NCI-H2107 (cell line): Measurements from ENCODE around the gene ISYNA1.
A peak's percentile ranks its signal among the peaks of the same experiment; 100 is the strongest.

Experiments used
- DNase-seq: peaks from one replicate; lab custom pipeline; 2025; lab: John Stamatoyannopoulos, UW

Gene ISYNA1

DNA sequence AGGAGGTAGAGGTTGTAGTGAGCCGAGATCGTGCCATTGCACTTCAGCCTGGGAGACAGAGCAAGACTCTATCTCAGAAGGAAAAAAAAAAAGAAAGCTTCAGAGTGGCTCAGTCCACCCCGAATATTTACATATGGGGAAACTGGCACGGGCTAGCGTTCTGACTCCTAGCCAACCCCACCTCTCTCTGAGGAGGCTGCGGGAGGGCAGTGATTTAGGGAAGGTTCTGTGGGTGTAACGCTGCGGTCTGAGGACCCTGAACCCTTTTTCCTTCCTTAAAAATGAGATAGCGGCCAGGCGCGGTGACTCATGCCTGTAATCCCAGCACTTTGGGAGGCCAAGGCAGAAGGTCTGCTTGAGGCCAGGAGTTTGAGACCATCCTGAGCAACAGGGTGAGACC is 45.5 kb downstream of the ISYNA1 start:
- DNase-seq = no peak

DNA sequence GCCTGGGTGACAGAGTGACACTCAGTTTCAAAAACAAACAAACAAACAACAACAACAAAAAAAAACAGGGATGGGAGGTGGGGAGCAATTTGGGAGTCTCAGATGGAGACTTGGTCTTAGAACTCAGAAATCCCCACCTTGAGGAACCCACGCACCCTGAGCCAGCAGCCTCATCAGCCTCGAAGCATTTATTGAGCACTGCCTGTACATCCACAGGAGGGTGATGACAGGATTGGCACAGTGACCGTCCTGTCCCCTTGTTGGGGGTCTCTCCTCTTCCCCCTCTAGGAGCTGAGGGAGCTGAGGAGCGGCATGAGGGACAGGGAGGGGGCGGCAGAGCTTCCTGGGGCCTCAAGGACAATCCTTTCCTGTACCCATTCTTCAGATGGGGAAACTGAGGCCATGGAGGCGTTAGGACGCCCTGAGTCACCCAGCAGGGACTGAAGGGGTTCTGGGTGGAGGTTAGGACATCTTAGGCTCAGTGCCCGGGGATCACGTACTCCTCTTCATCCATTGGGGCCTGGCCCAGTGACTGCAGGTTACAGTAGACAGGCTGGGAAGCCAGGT is 46.3 kb downstream of the ISYNA1 start:
- DNase-seq = no peak

DNA sequence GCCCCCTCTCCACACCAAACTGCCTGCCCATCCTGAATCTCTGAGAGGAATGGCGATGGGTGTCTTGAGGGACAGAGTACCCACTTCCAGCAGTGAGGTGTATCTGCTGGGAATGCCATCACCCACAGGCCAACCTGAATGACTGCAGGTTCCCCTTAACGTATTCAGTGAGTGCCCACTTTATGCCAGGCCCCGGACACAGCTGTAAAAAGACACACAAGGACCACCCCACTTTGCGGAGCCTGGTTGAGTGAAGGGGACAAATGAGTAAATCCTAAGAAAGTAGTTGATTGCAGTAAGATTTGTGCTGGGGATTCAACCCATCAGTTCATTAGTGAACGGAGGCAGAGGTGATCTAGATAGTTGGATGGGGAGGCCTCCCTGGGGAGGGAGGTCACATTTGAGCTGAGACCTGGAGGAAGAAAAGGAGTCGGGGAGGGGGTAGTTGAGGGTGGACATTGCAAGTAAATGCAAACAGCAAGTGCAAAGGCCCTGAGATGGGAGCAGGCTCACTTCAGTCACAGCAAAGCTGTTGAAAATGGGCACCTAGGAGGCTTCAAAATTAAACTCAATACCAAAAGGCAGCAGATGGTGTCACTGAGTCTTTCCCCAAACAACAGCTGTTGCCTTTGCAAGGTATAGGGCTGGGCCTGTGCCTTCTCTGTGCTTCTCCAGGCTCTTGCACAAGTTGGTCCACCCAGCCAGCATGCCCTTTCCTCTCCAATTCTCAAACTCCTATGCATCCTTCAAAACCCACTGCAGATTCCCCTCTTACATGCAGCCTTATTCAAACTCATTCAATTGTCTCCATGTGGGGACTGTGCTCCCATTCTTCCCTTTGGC is 47.6 kb downstream of the ISYNA1 start:
- DNase-seq = no peak

DNA sequence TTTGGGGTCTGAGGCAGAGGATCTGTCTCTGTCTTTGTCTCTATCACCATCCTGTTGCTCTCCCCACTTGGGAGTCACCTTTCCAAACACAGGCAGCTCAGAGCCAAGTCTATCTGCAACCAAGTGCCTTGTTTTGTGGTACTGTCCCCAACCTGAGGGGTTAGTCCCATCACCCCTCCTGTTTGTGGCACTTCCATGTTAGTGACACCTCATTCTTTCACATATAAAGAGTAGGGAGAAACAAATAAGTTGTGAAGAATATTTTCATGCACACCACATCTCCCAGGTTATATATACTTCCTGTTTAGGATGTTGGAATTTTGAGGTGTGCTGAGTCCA is 48.2 kb downstream of the ISYNA1 start:
- no peak for DNase-seq

DNA sequence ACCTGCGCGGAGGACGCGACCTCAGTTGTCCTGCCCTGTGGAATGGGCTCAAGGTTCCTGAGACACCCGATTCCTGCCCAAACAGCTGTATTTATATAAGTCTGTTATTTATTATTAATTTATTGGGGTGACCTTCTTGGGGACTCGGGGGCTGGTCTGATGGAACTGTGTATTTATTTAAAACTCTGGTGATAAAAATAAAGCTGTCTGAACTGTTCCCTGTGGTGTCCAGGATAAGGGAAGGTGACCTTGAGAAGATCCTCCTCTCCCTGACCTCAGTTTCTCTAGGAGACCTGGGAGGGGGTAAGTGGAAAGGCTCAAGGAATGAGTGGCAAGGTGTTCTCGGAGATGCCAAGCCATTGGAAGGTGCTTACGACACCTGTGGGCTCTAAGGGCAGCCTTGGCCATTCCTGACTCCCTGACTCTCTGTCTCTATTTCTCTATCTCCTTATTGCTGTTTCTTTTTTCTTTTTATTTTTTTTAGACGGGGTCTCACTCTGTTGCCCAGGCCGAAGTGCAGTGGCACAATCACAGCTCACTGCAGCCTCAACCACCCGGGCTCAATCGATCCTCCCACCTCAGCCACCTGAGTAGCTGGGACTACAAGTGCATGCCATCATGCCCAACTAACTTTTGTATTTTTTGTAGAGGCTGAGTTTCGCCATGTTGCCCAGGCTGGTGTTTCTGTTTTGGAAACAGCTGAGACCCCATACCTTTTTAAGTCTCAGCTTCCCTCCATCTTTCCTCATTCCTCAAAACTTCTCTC is 48.8 kb downstream of the ISYNA1 start:
- DNase-seq = no peak

DNA sequence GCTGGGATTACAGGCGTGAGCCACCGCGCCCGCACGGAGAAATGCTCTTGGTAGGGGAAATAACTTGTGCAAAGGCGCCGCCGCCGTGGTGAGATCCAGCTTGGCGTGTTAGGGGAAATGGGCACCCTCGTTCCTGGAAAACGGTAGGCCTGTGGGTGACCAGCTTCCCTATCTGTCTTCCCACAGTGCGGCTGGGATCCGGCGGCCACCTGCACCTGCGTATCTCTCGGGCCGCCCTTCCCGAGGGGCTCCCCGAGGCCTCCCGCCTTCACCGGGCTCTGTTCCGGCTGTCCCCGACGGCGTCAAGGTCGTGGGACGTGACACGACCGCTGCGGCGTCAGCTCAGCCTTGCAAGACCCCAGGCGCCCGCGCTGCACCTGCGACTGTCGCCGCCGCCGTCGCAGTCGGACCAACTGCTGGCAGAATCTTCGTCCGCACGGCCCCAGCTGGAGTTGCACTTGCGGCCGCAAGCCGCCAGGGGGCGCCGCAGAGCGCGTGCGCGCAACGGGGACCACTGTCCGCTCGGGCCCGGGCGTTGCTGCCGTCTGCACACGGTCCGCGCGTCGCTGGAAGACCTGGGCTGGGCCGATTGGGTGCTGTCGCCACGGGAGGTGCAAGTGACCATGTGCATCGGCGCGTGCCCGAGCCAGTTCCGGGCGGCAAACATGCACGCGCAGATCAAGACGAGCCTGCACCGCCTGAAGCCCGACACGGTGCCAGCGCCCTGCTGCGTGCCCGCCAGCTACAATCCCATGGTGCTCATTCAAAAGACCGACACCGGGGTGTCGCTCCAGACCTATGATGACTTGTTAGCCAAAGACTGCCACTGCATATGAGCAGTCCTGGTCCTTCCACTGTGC is 49.6 kb downstream of the ISYNA1 start:
- peak; percentile 76 for DNase-seq

DNA sequence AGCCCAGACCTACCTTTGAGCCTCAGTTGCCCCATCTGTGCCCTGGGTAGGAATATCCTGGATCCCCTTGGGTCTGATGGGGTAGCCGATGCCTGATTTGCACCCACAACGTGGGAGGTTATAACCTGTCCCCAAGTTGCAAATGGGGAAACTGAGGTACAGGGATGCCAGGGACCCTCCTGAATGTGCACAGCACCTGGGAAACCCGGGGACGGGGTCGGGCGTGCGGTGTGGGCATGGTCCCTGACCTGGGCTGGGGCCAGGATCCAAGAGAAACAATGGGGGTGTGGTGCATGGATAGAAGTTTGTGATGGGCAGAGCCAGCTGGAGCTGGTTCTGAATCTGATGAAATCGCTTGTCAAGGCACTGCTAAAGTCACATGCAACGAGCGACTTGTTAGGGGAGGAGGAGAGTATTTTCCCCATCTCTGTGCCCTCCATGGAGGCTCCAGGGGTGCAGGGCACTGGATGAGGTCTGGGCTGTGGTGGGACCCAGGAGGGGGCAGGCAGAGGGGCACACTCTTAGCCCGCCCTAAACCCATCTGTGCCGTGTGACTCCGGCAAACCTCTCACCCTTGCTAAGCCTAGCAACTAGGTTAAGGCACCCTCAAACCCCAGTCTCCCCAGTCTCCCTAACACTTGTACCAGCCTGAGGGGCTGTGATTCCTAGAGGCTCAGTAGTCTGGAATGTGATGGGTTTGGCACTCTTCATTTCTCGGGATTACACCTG is 51.2 kb downstream of the ISYNA1 start:
- DNase-seq = peak; percentile 20

DNA sequence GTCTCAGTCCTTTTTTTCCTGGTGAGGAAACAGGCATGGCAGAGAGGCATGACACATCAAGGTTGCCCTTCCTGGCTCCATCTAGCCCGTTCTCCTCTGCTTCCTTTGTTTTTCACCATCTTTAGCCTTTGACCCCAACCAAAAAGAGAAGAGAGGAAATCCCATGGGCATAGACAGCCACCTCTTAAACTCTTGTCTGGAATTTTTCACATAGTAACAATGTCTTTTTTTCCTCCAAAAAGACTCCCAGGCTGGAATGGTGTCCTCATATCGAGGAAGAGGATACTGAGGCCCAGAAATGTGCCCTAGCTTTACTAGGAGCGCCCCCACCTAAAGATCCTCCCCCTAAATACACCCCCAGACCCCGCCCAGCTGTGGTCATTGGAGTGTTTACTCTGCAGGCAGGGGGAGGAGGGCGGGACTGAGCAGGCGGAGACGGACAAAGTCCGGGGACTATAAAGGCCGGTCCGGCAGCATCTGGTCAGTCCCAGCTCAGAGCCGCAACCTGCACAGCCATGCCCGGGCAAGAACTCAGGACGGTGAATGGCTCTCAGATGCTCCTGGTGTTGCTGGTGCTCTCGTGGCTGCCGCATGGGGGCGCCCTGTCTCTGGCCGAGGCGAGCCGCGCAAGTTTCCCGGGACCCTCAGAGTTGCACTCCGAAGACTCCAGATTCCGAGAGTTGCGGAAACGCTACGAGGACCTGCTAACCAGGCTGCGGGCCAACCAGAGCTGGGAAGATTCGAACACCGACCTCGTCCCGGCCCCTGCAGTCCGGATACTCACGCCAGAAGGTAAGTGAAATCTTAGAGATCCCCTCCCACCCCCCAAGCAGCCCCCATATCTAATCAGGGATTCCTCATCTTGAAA is 52.0 kb downstream of the ISYNA1 start, which contains the start of gene GDF15:
Gene GDF15 (plus strand): TSS at position 484 of the 868 bp plus-strand sequence. CDS start 32 bp downstream, at position 516.
- DNase-seq = no peak

DNA sequence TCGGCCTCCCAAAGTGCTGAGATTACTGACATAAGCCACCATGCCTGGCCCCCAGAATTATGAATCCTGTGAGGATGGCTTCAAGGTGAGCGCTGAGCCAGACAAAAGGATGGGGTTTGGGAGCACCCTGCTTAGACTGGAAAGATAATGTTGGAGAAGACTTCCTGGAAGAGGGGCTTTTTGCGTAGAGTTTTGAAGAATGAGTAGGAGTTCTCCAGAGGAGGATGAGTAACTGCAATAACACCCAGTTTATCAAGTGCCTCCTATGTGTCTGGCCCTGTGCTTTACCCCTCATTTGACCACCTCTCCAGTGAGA is 52.6 kb downstream of the ISYNA1 start:
- DNase-seq = no peak

DNA sequence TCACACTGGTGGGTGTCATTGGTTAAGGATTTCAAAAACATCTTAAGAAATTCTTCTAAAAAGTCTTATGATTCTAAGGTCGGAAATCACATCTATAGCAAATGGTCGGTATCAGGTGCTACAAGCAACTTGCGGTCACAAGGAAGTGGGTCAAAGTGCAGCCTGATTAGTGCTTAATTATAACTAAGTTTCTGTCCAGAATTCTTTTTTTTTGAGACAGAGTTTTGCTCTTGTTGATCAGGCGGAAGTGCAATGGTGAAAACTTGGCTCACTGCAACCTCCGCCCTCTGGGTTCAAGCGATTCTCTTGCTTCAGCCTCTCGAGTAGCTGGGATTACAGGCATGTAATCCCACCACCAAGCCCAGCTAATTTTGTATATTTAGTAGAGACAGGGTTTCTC is 53.2 kb downstream of the ISYNA1 start:
- DNase-seq = no peak
